NCI-H1092 treated with DMSO at 0.1 percent for 48 hours (cell line): ENCODE data around the gene BMX.

ENCODE experiments used
- DNase-seq: peaks from one replicate; lab custom pipeline; 2025; lab: John Stamatoyannopoulos, UW

Gene BMX

GRCh38 chrX:15500497-15500966, at the start of gene BMX:
Gene BMX, plus strand, starts transcription at chrX:15500807. Its CDS starts 7,547 bp downstream, at chrX:15508354.
- DNase-seq, result no peak

DNA sequence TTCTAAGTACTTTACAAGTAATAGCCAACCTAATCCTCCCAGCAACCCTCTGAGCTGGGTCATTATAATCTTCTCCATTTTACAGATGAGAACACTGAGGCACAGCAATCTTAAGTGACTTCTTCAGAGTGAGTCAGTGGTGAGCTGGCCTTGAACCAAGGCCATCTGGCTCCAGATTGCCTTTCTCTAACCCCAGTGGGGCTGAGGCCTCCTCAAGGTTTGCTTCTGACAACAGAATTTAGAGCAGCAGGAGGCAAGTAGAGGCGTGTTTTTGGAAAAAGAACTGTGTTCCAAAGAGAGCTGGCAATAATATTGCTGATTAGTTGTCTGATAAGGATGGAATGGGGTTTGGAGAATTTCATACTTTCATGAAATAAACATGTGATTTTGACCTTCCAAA, 48.7 kb upstream of the BMX start:
- no peak for DNase-seq

DNA sequence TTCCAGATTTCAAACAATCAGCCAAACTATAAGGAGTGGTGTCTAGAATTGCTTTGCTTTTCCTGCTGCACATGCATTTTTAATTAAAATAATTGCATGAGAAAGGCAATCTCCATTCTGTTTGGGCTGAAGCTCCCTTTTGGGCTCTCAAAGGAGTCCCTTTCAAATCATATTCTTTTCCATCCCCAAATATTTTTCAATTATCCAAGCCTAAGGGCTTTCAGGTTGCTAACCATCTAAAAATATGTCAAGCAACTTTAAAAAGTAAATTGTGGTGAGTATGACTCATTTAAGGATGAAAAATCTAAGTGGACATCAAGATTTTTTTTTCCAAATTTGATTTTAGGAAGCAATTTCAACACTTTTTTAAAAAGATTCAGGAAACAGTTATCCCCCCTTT, 35.9 kb upstream of the BMX start:
- DNase-seq, result no peak

GRCh38 chrX:15465347-15465746, 35.3 kb upstream of the BMX start:
- no peak for DNase-seq

DNA sequence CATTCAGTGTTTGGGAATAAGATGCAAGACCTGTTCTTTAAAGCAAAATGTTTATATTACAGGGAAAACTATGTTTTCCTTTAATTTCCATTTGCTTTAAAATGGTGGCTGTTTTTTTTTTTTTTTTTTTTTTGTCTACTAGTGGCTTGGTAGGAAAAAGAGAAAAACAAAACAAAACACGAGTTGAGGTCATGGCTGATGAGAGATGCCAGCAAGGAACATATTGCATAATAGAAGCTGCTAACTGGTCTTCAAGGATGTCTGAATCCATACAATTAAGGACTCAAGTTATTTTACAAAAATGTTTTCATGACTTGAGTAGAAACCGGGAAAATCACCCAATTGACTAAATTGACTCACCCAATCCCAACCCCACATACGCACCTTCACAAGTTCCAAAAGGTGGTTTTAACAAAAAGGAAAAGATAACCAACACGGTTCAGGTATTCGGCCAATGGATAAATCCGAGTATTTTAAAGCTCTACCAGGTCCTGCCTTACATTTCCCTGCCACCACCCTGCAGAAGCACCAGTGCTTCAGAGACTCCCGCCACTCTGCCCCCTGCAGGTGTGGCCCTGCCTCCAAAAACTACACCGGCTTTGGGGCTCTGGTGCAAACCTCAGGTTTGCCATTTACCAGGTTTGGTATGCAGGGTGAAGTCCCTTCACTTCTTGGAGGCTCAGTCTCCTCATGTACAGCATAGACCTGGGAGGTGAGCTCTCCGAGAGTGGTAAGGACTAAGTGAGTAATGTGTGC, 34.5 kb upstream of the BMX start:
- DNase-seq, result no peak

- DNase-seq, result peak; percentile 21
Measured at GRCh38 chrX:15468036-15468435, 32.6 kb upstream of the BMX start.

- no peak for DNase-seq
Measured at GRCh38 chrX:15469613-15470012, 31.0 kb upstream of the BMX start.

- DNase-seq, result peak; percentile 70
Measured at GRCh38 chrX:15471028-15471427, 29.6 kb upstream of the BMX start.

GRCh38 chrX:15472531-15472930, 28.1 kb upstream of the BMX start:
- DNase-seq, result no peak

GRCh38 chrX:15474028-15474427, 26.6 kb upstream of the BMX start:
- DNase-seq, result peak; percentile 56

DNA sequence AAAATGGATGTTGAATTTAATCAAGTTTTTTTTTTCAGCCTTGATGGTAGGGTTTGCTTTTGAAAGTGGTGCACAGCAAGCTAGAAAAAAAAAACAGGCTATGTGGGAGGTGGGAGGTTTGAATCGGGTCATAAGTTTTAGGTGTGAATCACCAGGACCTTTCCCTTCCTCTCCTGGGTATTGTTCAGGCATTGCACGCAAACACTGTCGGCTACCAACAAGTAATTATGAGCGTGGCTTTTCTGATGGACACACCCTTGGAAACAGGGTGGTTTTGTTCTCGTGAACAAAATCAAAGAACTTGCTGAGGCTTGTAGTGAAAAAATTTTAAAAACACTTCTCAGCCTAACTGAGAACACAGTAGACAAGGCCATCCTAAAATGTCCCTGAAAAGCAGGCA, 25.6 kb upstream of the BMX start:
- DNase-seq, result no peak

- no peak for DNase-seq
Measured at GRCh38 chrX:15475486-15475885, 25.1 kb upstream of the BMX start.

DNA sequence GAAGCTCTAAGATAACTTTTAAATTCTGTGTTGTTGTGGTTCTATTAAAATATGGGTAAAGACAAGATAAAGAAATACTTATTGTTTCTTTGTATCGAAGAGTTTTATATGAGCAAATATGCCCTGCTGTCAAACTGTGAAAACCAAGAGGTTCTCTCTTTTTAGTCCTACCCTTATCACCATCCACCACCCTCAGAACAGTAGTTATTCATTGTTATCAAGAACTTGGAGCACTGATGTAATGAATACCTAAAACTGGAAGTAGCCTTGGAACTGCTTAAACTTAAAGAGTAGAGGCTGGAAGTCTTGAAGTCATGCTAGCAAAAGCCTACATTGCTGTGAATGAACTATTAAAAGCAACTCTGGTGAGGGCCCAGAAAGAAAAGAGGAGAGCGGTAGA, 16.7 kb upstream of the BMX start:
- DNase-seq, result no peak

DNA sequence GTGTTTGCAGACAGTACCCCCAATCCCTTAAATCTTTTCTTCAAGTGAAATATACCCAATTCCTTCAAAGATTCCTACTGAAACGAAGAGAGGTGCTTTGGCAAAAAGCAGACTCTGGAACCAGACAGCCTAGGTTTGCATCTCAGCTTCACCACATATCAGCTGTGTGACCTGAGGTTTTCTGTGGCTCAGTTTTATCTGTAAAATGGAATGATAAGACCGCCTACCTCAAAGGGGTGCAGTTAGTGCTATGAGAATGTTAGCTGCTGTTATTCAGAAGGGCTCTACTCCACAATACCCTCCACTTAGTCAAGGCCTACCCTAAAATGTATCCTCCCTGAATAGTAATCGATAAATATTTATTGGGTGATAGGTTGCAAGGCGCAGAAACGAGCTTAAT, 8.1 kb upstream of the BMX start:
- DNase-seq, result no peak

GRCh38 chrX:15493118-15493962, 7.3 kb upstream of the BMX start, which contains the start of gene PIR:
Gene PIR, minus strand, starts transcription at chrX:15493333. Its CDS starts 2,076 bp downstream, at chrX:15491257.
- peak; percentile 78 for DNase-seq

- DNase-seq, result no peak
Measured at GRCh38 chrX:15495801-15496200, 4.8 kb upstream of the BMX start.

- DNase-seq, result no peak
Measured at GRCh38 chrX:15496824-15497223, 3.8 kb upstream of the BMX start.

- peak; percentile 68 for DNase-seq
Measured at GRCh38 chrX:15497865-15498264, 2.7 kb upstream of the BMX start.

GRCh38 chrX:15498741-15499140, 1.9 kb upstream of the BMX start:
- no peak for DNase-seq

DNA sequence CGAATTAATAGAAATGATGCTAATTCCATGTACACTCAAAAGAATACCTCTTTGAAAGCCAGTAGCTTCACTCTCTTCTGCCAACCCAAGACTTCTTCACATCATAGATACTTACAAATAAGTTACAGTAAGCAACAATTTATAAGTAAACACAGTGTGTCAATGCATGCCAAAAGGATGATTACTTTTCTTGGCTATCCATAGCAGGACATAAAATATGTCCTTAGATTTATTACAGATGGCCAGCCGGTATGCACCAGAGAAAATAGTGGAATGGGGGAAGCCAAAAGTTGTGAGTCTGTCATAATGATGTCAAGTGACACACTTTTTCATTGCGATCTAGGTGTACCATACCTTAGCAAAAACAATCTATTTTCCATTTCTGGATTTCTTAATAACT, 631 bp upstream of the BMX start:
- DNase-seq, result no peak

DNA sequence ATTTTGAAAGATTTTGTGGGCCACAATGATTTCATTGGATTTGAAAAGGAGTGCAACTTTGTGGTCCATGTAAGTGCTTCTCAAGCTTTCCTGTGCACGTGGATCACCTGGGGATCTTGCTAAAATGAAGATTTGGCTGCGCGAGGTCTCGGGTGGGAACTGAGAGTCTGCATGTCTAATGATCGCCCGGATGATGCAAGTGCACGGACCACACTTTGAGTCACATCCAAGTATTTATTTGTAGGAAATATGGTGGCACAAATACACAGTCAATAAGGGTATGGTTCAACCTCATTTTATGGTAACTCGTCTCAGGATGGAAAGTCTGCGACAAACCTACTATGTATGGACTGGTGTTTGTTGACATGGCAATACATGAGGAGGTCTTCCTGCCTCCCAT, 899 bp downstream of the BMX start:
- no peak for DNase-seq

DNA sequence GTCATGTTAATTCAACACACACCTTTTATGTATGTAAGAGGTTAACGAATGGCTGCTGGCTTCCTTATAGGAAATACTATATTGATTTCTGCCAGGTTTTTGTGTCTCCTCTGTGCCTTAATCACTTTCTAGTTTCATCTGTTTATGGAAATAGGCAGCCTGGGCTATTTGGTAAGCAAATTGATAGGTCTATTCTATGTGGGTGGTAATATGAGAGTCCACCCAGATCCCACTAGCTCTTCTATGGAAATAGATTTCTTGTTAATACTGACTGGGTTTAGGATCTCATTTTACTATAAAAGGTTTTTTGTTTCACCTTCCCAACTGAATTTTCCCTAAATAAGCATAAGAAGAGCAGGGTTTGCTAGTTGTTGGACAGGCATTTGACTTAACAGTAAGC, 4.1 kb downstream of the BMX start:
- no peak for DNase-seq

- no peak for DNase-seq
Measured at GRCh38 chrX:15505101-15505500, 4.5 kb downstream of the BMX start.
